Iris pigment epithelial cell (primary cell): Measurements from ENCODE around the gene IL17REL.
"Not testable (repeated sequence)": the region's sequence is repeated elsewhere in the genome, so short reads cannot be mapped to it uniquely, and the experiment has no call there.

Experiments
- DNase-seq: peaks from one replicate; pipeline ENCODE4 v3.0.0-alpha.2; 2011; ENCODE audit warnings: low read depth

The IL17REL gene

DNA sequence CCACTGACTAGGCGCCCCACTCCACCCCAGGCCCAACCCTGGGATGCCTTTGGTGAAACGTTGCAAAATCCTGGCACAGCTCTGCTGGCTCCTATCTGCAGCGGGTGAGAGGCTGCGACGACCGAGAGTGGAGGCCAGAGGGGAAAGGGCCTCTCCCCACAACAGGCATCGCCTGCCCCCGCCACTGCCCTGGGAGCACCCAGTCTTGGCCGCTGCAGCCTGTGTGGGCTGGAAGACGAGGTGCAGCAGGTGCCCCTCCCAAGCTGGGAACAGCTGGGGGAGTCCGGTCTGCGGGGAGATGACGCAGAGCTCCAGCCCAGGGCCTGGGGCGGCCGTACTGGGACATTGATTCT is 56.2 kb downstream of the IL17REL start:
- DNase-seq = no peak

DNA sequence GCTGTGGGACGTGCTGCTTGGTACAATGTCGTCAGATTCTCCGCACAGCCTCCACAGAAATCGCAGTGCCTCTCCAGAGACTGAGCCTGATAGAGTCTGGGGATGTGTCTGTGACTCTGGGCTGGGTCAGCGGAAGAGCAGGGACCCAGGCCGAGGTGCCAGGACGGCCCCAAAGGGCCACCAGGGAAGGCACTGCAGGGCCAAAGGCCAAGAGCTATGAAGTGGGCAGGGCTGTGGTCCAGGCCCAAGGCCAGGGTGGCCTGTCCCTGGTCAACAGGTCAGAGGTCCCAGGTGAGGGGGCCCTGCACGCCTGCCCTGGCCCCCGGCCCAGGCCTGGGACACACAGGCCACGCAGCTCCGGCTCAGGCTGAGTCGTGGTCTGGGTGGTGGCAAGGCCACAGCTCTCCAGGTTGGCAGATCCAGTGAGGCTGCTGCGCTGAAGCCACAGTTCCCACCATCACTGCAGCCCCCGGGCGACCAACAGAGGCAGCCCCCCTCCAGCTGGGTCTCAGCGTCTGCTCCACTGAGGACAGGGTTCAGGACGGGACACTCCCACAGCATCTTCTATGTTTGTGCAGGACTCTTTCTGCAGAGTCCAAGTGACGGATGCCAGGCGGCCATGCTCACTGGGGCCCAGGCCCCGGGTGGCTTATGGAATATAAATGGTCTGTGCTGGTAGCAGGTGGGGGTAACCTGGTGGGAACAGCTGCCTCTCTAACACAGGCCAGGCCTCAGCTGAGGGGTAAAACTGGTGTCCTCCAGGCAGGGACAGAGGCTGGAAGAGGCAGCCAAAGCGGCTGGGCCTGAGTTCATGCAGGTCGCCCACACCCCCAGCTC is 56.8 kb downstream of the IL17REL start:
- DNase-seq = no peak

DNA sequence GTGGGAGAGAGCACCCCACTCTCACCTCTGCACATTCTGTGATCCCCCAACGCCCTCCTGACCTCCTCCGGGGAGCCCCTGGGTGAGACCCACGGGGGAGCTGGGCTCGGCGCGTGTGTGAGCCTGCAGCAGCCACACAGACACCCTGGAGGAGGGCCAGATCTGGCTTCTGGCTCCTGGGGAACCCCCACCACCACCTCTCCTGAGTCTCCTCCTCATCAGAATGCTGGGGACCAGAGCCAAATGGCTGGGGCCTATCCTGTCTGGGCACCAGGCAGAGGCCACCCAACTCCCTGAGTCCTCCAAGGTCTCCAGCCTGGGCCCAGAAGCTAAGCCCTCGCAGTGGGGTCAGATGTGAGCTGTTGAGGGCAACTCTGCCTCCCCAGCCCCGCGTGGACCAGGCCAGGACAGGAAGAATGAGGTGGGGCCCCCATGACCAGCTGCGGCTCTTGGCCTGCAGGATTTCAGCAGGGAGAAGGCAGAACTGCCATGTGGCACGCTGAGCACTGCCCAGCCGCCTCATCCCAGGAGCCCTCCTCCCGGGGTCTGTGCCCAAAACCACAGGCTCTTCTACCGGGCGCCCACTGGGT is 57.5 kb downstream of the IL17REL start:
- no peak for DNase-seq

DNA sequence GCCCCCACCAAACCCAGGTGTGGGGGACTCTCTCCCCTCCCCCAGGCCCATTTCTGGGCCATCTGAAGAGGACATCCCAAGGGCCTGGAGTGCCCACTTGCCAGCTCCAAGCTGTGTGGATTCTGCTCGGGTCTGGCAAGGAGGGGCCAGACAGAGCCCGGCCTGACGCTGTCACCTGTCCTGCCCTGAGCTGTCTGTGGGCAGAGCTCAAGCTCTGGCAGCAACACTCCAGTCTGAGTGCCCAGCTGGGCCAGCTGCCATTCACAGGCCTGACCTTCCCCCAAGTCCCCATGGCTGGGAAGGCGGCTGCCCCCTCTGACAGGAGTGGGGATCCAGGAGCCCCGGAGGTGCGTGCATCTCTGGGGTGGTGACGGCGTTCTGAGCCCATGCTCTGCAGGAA is 58.2 kb downstream of the IL17REL start:
- DNase-seq = no peak

DNA sequence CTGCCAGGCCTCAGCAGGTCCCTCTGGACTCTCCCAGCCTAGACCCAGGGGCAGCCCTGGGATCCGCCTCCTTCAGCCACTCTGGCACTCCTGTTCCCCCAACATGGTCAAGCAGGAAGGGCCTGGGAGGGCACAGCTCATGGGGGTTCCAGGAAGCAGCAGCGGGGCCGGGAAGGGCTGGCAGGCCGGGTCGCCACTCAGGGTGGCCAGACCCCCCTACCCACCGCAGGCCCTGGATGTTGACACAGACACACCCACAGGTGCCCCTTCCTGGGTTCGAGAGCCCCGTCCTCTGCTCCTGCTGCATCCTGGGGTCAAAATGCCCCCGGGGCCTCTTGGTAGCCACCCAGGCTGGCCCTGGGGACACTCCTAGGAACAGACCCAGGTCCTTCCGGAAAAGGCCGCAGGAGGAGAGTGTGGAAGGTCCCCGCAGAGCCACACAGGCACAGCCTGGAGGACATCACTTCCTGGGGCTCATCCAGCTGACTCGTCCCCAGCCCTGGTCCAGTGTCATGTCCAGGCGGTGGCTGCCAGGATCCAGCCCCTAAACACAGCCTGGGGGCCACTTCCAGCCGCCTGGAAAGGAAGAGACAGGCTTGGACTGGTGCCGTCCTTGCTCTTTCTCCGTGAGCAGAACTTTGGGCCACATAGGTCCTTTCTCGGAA is 58.8 kb downstream of the IL17REL start:
- no peak for DNase-seq

DNA sequence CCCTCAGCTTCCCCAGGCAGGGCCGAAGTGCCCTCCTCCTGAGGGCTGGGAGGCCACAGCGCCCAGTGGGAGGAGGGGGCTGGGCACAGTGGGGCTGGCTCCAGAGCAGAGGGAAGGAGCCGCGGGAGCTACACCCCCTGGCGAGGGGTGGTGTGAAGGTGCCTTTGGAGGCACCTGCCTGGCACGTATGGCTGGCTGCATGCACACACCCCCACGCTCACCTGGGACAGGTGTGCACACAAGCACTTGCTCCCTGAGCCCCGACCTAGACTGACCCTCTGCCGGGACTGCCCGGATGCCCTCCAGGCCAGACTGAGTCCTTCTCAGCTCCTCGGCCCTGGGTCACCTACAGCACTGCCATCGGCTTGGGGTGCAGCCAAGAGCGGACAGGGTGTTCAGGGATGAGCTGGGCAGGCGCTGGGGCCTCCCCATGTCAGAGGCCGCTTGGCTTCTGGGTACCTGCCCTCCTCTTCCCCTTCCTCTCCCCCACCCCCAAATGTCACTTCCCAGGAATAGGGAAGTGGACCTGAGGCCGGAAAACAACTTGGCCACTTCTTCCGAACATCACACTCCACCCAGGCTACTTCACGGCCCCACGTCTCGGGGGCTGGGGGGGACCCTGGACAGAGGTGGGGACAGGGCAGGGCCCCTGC is 59.4 kb downstream of the IL17REL start:
- no peak for DNase-seq

DNA sequence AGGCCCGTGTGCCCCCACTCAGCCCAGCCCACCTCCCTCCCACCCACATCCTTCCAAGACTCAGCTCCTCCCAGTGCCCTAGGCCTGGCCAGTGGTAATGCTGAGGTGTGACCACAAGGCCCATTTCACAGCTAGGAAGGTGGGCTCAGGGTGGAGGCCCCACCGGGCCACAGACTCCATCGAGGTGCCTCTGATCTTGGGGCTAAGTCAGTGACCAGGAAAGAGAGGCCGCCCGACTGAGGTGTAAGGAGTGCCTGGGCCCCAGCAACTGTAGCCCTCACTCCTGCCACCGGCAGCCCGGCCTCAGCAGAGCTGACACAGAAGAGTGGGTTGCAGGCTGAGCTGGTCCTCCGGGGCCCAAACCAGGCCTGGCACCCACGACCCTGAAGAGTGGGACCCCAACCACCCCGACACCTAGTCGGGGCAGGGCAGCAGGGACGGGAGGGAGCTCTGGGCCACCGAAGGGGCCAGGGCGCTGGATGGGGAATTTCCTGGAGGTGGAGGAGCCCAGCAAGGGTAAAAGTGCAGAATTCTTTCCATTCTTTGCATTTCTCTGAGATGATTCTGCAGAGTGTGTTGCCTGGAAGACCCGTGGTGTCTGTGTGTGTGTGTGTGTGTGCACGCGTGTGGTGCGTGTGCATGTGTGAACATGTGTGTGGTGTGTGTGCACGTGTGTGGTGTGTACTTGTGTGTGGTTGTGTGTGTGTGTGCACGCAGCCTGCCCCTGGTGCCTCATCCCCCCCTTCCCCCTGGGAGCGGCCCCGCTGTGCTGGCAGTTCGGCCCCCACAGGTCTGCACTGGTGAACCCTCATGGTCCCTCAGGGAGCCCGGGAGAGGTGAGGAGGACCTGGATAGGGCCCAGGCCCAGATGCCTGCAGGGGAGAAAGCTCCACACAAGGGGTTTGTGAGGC is 60.3 kb downstream of the IL17REL start:
- DNase-seq = peak; percentile 86

DNA sequence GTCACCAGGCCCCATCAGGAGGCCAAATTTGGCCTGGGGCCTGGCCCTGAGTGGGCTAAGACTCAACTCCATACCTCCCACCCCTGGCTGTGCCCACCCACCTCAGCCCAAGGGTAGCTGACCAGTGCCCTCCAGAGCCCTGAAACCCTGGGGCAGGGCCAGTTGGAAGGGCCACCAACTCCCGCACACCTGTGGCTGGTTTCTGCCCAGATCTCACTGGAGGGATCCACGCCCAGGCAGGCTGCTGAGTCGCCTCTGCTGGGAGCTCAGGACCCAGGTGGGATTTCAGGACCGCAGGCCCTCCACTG is 60.9 kb downstream of the IL17REL start:
- DNase-seq = no peak

DNA sequence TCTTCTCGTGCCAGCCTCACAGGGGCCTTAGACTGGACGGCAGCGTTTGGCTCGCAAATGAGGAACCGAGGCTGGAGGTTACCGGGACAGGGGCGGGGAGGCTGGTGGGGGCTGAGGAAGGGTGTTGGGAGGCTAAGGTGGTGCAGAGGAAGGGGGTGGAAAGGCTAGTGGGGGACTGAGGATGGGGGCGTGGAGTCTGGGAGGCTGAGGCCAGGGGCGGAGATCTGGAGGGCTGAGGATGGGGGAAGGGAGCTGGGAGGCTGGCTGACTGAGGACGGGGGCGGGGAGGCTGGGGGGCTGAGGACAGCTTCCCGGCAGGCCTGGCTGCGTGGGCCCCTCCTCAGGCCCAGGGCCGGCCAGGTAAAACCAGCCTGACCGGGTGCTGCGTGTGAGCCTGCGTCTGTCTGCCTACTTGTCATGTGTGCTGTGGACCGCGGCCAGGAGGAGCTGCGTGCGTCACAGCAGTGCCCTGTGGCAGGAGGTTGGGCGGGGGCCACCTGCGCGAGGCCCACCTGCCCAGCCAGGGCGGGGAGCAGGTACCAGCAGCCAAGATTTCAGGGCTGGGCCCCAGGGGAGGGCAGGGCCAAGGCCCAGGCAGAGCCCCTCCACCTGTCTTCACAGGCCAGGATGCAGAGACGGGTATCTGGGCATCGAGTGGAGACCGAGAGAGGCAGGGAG is 61.4 kb downstream of the IL17REL start:
- DNase-seq = no peak

DNA sequence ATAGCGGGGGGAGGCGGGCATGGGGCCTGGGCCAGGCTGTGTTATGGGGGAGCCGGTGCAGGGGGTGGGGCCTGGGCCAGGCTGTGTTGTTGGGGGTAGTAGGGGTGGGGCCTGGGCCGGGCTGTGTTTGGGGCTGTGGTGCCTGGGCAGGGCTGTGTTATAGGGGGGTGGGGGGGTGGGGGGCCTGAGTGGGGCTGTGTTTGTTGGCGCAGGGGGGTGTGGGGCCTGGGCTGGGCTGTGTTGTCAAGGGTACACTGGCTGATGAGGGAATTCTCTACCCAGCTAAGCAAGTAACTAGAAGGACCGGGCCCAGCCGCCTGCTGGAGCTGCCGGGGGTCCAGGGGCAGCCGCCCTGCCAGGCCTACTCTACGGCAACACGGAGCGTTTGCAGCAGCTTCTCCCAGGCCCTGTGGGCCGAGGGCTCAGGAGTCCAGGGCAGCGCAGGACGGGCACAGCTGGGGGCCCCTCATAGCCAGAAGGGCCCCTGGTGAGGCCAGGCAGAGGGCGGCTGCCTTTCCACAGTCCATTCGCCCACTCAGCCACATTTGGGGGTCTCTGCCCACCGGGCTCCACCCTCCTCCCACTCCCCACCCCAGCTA is 62.1 kb downstream of the IL17REL start:
- DNase-seq = no peak

DNA sequence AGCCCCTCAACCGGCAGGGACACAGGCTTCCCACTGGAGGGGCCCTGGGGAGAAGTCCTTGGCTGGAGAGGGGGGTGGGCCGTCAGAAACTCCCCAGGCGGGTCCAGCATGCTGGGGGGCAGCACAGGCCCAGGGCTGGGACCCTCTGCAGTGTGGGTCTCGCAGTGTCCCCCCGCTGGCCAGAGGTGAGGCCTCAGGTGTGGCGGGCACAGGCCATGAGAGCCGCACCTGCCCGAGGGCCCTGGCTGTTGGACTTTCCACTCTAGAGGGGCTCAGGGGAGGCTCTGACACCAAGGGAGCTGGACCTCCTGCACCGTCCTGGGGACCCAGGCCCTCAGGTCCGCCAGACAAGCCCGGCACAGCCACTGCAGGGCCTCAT is 62.7 kb downstream of the IL17REL start:
- no peak for DNase-seq

DNA sequence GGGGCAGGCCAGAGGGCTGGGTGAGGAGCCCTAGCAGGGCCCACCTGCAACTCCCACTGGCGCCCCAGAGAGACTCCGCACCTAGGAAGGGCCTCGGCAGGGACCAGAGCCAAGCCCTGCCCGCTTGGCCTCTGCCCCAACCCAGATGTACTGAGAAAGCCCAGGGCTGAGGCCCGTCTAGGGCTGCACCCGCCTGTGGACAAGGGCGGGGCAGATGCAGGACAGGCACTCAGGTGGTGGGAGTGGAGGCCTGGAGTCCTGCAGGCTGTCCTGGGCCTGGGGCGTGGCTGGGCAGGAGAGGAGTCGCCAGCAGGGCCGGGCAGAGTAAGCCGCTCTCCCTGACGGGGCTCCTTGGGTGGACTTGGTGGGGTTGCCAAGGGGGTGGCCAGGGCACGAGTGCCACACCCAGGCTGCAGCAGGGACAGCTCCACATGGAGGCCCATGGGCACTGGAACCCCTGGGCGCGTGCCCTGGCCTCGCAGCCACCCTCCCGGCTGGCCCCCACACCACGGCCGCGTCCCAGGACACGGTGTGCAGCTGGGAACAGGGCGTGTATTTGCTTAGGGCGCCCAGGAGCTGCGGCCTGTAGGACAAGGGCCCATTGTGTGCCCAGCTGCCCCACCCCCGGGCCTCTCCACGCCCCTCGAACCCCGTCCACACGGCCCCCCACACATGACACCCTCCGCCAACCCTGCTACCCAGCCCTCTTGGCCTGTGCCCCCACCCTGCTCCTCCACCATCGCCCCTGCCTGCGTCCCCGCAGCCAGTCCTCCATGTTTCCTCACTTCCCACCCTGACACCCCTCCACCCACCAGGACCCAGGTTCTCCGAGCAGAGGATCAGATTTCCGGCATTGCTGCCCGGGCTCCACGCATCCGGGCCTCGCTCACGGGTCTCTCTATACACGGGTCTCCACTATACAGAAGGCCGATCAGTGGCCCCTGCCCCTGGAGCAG is 63.3 kb downstream of the IL17REL start:
- no peak for DNase-seq

DNA sequence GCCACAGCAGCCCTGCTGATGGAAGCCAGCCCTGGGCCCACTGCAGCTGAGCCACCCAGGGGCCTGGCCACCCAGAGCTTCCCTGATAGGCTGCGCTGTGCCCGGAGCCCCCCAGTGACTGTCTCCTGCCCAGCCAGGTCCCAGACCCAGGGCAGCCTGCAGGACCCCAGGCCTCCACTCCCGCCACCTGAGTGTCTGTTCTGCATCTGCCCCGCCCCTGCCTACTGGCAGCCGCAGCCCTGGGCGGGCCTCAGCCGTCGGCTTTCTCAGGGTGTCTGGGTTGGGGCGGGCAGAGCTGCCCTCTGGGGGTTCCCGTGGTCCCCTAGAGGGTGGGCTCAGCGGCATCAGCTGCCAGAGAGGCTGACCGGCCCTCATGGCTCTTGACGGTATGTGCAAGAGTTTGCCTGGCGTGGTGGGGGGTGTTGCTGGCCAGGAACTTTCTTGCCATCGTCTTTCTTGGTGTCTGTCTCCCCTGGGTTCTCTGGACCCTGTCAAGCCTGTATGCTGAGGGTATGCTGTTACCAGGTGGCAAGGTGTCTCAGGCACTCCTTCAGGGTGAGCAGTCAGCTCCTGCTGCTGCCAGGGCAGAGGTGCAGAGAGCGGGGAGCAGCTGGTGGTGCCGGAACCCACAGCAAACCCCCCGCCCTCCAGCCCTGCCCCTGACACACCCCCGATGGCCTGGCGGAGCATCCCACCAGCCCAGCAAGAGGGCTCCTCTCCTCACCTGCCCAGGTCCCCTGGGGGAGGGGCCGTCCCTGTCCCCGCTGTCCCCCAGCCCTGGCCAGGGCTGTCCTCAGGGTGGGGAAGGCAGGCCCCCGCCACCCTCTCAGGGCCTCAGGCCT is 64.2 kb downstream of the IL17REL start:
- no peak for DNase-seq

DNA sequence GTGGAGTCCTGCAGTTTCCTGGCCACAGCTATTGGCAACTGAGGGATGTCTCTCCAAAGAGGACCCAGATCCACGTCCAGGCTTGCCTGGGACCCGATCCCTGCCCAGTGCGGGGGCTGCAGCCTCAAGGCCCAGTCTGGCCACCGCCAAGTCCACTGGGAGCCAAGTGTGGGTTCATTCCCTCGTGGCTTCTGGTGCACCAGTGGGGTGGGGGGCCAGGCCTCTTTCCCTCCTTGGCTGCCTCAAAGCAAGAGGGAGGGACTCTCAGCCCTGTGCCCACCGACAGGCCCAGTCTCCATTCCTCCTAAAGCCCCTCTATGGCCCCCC is 65.3 kb downstream of the IL17REL start:
- no peak for DNase-seq

DNA sequence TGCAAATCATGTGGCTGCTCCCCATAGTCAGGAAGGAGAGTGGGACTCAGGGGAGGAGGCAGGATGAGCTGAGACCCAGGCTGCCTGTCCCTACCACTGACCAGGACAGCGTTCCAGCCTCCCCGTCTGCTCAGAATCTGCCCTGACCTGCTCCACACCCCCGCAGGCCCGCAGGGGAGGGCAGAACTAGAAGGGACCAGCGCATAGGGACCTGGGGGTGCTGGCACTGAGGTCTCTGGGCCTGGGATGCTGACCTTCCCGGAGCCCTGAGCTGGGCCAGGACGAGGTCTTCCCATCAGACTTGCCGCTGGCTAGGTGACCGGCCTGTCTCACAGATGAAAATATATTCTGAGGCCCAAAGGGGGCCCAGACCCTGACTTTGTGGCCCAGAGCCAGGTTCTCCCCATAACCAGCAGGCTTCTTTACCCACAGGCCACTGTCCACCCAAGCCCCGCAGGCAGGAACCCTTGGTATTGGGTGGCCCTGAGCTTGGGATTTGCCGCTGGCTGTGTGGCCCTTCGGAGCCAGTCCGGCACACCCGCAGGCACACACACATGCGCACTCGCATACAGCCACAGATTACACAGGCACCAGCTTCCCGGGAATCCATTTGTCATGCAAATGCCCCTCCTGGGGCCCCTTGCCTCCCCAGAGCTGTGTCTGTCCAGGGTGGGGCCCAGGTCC is 65.8 kb downstream of the IL17REL start:
- no peak for DNase-seq

DNA sequence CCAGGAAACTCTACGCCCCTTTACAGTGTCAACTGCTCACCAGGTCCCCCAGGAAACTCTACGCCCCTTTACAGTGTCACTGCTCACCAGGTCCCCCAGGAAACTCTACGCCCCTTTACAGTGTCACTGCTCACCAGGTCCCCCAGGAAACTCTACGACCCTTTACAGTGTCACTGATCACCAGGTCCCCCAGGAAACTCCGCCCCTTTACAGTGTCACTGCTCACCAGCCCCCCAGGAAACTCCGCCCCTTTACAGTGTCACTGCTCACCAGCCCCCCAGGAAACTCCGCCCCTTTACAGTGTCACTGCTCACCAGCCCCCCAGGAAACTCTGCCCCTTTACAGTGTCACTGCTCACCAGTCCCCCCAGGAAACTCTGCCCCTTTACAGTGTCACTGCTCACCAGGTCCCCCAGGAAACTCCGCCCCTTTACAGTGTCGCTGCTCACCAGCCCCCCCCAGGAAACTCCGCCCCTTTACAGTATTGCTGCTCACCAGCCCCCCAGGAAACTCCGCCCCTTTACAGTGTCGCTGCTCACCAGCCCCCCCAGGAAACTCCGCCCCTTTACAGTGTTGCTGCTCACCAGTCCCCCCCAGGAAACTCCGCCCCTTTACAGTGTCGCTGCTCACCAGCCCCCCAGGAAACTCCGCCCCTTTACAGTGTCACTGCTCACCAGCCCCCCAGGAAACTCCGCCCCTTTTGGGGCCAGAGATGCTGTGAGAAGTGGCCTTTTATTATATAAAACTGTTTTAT is 67.3 kb downstream of the IL17REL start:
- DNase-seq = not testable (repeated sequence)
